K562 (cell line): ENCODE results near the gene B3GALNT2. TPM values are rescaled to one million over a fixed set of nuclear protein-coding genes. Genes with fewer than 3 reads are reported as not detected.

Experiments
- HMG20B ChIP-seq: fragments of 250-450 bp; sonication (Bioruptor Pico); IDR thresholded peaks from 2 replicates; pipeline ENCODE4 v1.5.0; 2021; ENCODE audit warnings: mild to moderate bottlenecking
- JUNB ChIP-seq: fragments of 450-650 bp; formaldehyde crosslinking; conservative IDR thresholded peaks from 2 replicates; pipeline ENCODE4 v1.4.0; 2020; ENCODE audit warnings: mild to moderate bottlenecking
- MTA2 ChIP-seq: fragments of 450-650 bp; IDR thresholded peaks from 2 replicates; pipeline ENCODE4 v1.6.1; 2016; ENCODE audit warnings: low read depth
- POLR2A ChIP-seq: fragments of 450-650 bp; conservative IDR thresholded peaks from 2 replicates; pipeline ENCODE4 v1.6.1; 2016
- SAFB2 ChIP-seq: fragments of 200-400 bp; formaldehyde crosslinking; IDR thresholded peaks from 2 replicates; pipeline ENCODE4 v1.6.1; 2018; ENCODE audit warnings: borderline replicate concordance, low read length, low read depth, moderate library complexity; ENCODE audit not compliant: severe bottlenecking
- ZMIZ1 ChIP-seq, 2 experiments: fragments of 150-350 bp in 1 of 2; IDR thresholded peaks; 2 replicates each; pipeline ENCODE4 v1.6.1; 2012 to 2016; ENCODE audit warnings: low read depth in 2 of 2, low read length in 2 of 2, mild to moderate bottlenecking in 1 of 2, moderate library complexity in 1 of 2
- ZNF384 ChIP-seq: IDR thresholded peaks from 2 replicates; pipeline ENCODE4 v1.6.1; 2012; ENCODE audit warnings: low read depth, low read length, improper control_type of control experiment
- polyA plus RNA-seq, 8 experiments: library from polyadenylated mRNA; depleted of rRNA in 4 of 8; stranded (reverse) in 5 of 8; unstranded in 3 of 8; fragments of >200 nt; fragmentation: Nextera tagmentation in 2 of 8; fragmentation: Illumina TruSeq in 1 of 8; extraction: Ambion mirVana in 2 of 8; extraction: Trizol in 1 of 8; gene quantifications; 2 replicates each; pipeline versions ENCODE4 v1.2.1 to v1.2.3, GENCODE V29; 2011 to 2014; ENCODE audit warnings: inconsistent platforms in 1 of 8, missing spikeins in 1 of 8
- total RNA-seq, 7 experiments: library from RNA; depleted of rRNA in 6 of 7; stranded (reverse); fragments of >200 nt in 6 of 7; fragmentation: Illumina TruSeq in 2 of 7; extraction: Trizol in 2 of 7; gene quantifications; 2 replicates each; pipeline versions ENCODE4 v1.2.1 to v1.2.3, GENCODE V29; 2011 to 2021; ENCODE audit warnings: low replicate concordance in 1 of 7
- TF ChIP-seq, protein P1 (sequence below): sonication (generic); formaldehyde crosslinking; IDR thresholded peaks from 2 replicates; pipeline ENCODE4 v1.8.0; 2022; ENCODE audit warnings: missing genetic modification reagents, mild to moderate bottlenecking, borderline replicate concordance

B3GALNT2 gene
- total and polyA plus RNA-seq, 9 of the 15 experiments (the other 6 are each of a cell fraction or from before 2014, with no cell fraction given): 2.0 to 31.7 (median 22.9) TPM

DNA sequence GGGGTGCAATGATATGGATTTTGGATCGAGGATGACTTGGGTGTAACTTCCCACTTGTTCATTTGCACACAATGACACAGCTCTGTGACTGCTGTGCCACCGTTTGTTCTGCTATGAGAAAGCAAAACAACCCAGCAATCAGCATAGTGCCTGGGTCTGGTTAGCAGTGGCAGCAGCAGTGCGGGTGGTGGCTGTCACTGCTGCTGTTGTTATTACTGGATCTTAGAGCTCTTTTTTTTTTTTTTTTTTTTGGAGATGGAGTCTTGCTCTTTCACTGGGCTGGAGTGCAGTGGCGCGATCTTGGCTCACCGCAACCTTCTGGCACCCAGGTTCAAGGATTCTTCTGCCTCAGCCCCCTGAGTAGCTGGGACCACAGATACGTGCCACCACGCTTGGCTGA is 80.2 kb downstream of the B3GALNT2 start (continued):
- no peak for TF ChIP-seq ZMIZ1 (IDR thresholded peaks at IDR 0.05; ENCODE audit: low read depth in 2 of 2, low read length in 2 of 2)
- no peak for TF ChIP-seq HMG20B (CRISPR knock-in tag)
- no peak for TF ChIP-seq JUNB (CRISPR knock-in tag)
- TF ChIP-seq POLR2A: no peak
- TF ChIP-seq, protein P1, sequence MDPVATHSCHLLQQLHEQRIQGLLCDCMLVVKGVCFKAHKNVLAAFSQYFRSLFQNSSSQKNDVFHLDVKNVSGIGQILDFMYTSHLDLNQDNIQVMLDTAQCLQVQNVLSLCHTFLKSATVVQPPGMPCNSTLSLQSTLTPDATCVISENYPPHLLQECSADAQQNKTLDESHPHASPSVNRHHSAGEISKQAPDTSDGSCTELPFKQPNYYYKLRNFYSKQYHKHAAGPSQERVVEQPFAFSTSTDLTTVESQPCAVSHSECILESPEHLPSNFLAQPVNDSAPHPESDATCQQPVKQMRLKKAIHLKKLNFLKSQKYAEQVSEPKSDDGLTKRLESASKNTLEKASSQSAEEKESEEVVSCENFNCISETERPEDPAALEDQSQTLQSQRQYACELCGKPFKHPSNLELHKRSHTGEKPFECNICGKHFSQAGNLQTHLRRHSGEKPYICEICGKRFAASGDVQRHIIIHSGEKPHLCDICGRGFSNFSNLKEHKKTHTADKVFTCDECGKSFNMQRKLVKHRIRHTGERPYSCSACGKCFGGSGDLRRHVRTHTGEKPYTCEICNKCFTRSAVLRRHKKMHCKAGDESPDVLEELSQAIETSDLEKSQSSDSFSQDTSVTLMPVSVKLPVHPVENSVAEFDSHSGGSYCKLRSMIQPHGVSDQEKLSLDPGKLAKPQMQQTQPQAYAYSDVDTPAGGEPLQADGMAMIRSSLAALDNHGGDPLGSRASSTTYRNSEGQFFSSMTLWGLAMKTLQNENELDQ (CRISPR knock-in tag): no peak
- no peak for TF ChIP-seq SAFB2
- no peak for TF ChIP-seq MTA2
- no peak for TF ChIP-seq ZNF384
